HepG2 (cell line): ENCODE data around the gene TLK2. TPM values are rescaled to one million over a fixed set of nuclear protein-coding genes. Genes with fewer than 3 reads are reported as not detected.

Experiments used
- ATAC-seq: fragments of 200-7000 bp; cut with Tn5 transposase; 3 replicates; pipeline ENCODE4 v1.9.1; 2020; ENCODE audit warnings: mild to moderate bottlenecking, moderate library complexity
- BruUV-seq: library from RNA; stranded (reverse); fragments of 400-500 nt; replicated peaks from 2 replicates; lab custom pipeline; 2021; lab: Mats Ljungman, UMichigan
- CTCF ChIA-PET: fragments of 300-600 bp; formaldehyde crosslinking; extraction: SDS; loops from one replicate; lab custom pipeline; 2021; ENCODE audit warnings: low total read pairs, inconsistent platforms, low intra/inter-chr PET ratio; lab: Yijun Ruan, JAX
- POLR2A ChIA-PET: fragments of 350-600 bp; sonication (Branson Sonifier 250); formaldehyde crosslinking; loops from one replicate; lab custom pipeline; 2020; ENCODE audit warnings: antibody characterized with exemption, inconsistent platforms; lab: Yijun Ruan, JAX
- DNase-seq: peaks from one replicate; pipeline ENCODE4 v3.0.0-alpha.2; 2015; ENCODE audit warnings: low spot score
- FAIRE-seq: peaks from 3 replicates; lab custom pipeline; 2011; peaks lifted over from hg19 to GRCh38; lab: Jason Lieb, UNC
- H2AFZ ChIP-seq: one replicate; pipeline ENCODE4 v1.6.1; 2011; ENCODE audit warnings: low read length, inconsistent platforms
- H3K27ac ChIP-seq: fragments of 300-600 bp; 3 replicates; pipeline ENCODE4 v1.8.0; 2011; ENCODE audit warnings: mixed run types, mild to moderate bottlenecking, mixed read lengths, low read length, inconsistent platforms; ENCODE audit not compliant: insufficient read depth; ENCODE audit errors: extremely low read length
- H3K27me3 ChIP-seq, 2 experiments: fragments of 200-600 bp in 1 of 2; 2 replicates in 1 of 2; 3 replicates in 1 of 2; pipeline versions ENCODE4 v1.6.0 to v1.8.0; 2011; ENCODE audit warnings: low read length in 2 of 2, mild to moderate bottlenecking in 2 of 2, moderate library complexity in 2 of 2, inconsistent platforms in 1 of 2; ENCODE audit not compliant: insufficient read depth in 2 of 2, control insufficient read depth in 1 of 2
- H3K36me3 ChIP-seq, 2 experiments: fragments of 200-600 bp in 1 of 2; replicated peaks in 1 of 2; 2 replicates in 1 of 2; 3 replicates in 1 of 2; pipeline versions ENCODE4 v1.5.1 to v1.8.0; 2011; ENCODE audit warnings: low read length in 2 of 2, inconsistent platforms in 1 of 2; ENCODE audit not compliant: insufficient read depth in 2 of 2, control insufficient read depth in 1 of 2
- H3K4me1 ChIP-seq: 2 replicates; pipeline ENCODE4 v1.5.1; 2012; ENCODE audit warnings: low read length, inconsistent platforms; ENCODE audit not compliant: insufficient read depth
- H3K4me2 ChIP-seq: 2 replicates; pipeline ENCODE4 v1.6.0; 2011; ENCODE audit warnings: low read depth, low read length, inconsistent platforms
- H3K4me3 ChIP-seq, 3 experiments: fragments of 200-600 bp in 1 of 3; sonication (generic), shearing (Covaris generic) in 1 of 3; replicated peaks in 1 of 3; 2 replicates each; pipeline ENCODE4 v1.5.1; 2011 to 2016; ENCODE audit warnings: low read length in 3 of 3, inconsistent platforms in 2 of 3, low read depth in 2 of 3, mild to moderate bottlenecking in 2 of 3, control low read depth in 1 of 3, mixed read lengths in 1 of 3; ENCODE audit not compliant: insufficient read depth in 1 of 3
- H3K79me2 ChIP-seq: one replicate; pipeline ENCODE4 v1.6.1; 2011; ENCODE audit warnings: low read length, inconsistent platforms; ENCODE audit not compliant: insufficient read depth
- H3K9ac ChIP-seq: 2 replicates; pipeline ENCODE4 v1.6.0; 2011; ENCODE audit warnings: mild to moderate bottlenecking, low read depth, low read length, inconsistent platforms; ENCODE audit not compliant: insufficient read depth
- H3K9me3 ChIP-seq: 2 replicates; pipeline ENCODE4 v1.5.1; 2012; ENCODE audit warnings: mild to moderate bottlenecking, low read length
- H4K20me1 ChIP-seq: 2 replicates; pipeline ENCODE4 v1.6.0; 2011; ENCODE audit warnings: inconsistent platforms, mild to moderate bottlenecking, low read length, moderate library complexity; ENCODE audit not compliant: insufficient read depth
- AKAP8 ChIP-seq: sonication (generic); formaldehyde crosslinking; IDR thresholded peaks from 2 replicates; pipeline ENCODE4 v1.5.1; 2020; ENCODE audit warnings: mild to moderate bottlenecking, missing genetic modification reagents
- HCFC1 ChIP-seq: fragments of 150-350 bp; IDR thresholded peaks from 2 replicates; pipeline ENCODE4 v1.6.1; 2014; ENCODE audit warnings: low read depth, low read length
- HMGA1 ChIP-seq: sonication (generic); formaldehyde crosslinking; conservative IDR thresholded peaks from 2 replicates; pipeline ENCODE4 v1.4.0; 2020; ENCODE audit warnings: missing genetic modification reagents
- RFX5 ChIP-seq: IDR thresholded peaks from 2 replicates; pipeline ENCODE4 v1.6.1; 2011; ENCODE audit warnings: low read depth, low read length, improper control_type of control experiment
- SIN3A ChIP-seq: IDR thresholded peaks from 2 replicates; pipeline ENCODE4 v1.6.1; 2011; ENCODE audit warnings: low read depth, mild to moderate bottlenecking, control low read depth, low read length, borderline replicate concordance
- XRCC5 ChIP-seq: fragments of 200-400 bp; formaldehyde crosslinking; optimal IDR thresholded peaks from 2 replicates; pipeline ENCODE3; 2017; ENCODE audit warnings: mild to moderate bottlenecking, low read length
- ZBTB3 ChIP-seq: sonication (generic); formaldehyde crosslinking; IDR thresholded peaks from 2 replicates; pipeline ENCODE4 v1.4.0; 2020; ENCODE audit warnings: low read depth, mild to moderate bottlenecking, moderate library complexity, missing genetic modification reagents, borderline replicate concordance
- ZNF101 ChIP-seq: sonication (generic); formaldehyde crosslinking; IDR thresholded peaks from 2 replicates; pipeline ENCODE4 v1.4.0; 2020; ENCODE audit warnings: mild to moderate bottlenecking, low read depth, missing genetic modification reagents, borderline replicate concordance
- ZNF121 ChIP-seq: sonication (generic); formaldehyde crosslinking; IDR thresholded peaks from 2 replicates; pipeline ENCODE4 v1.5.0; 2020; ENCODE audit warnings: mild to moderate bottlenecking, missing genetic modification reagents
- ZNF629 ChIP-seq: sonication (generic); formaldehyde crosslinking; conservative IDR thresholded peaks from 2 replicates; pipeline ENCODE4 v1.5.0; 2020; ENCODE audit warnings: missing genetic modification reagents
- ZNF737 ChIP-seq: sonication (generic); formaldehyde crosslinking; IDR thresholded peaks from 2 replicates; pipeline ENCODE4 v1.5.0; 2020; ENCODE audit warnings: missing genetic modification reagents, mild to moderate bottlenecking, borderline replicate concordance
- WGBS: methylation state at CpG from one replicate; pipeline ENCODE4 v1.1.6; 2017; ENCODE audit warnings: low lambda C conversion rate; 5-methylcytosine and 5-hydroxymethylcytosine counted together
- in situ Hi-C: cut with HindIII; loops from 2 replicates; pipeline ENCODE4 v1.10.0; 2017; ENCODE audit warnings: low pct_unique_long_range_greater_than_20kb; ENCODE audit not compliant: extremely low pct_ligation_motif_present
- intact Hi-C: fragments of 100-400 bp; cut with micrococcal nuclease; formaldehyde crosslinking; loops from one replicate; pipeline ENCODE4 v1.10.0; 2022; ENCODE audit not compliant: unreplicated experiment
- polyA plus RNA-seq, 8 experiments: library from polyadenylated mRNA; depleted of rRNA in 3 of 8; stranded (reverse) in 7 of 8; unstranded in 1 of 8; fragments of >200 nt; fragmentation: Illumina TruSeq in 4 of 8; extraction: Trizol in 4 of 8; gene quantifications; 2 replicates each; pipeline versions ENCODE4 v1.2.1 to v1.2.3, GENCODE V29; 2011 to 2016; ENCODE audit warnings: low read depth in 4 of 8, missing spikeins in 1 of 8, mixed read lengths in 1 of 8; ENCODE audit not compliant: insufficient read depth in 1 of 8
- total RNA-seq, 5 experiments: library from RNA; depleted of rRNA; stranded (reverse); fragments of >200 nt; fragmentation: Illumina TruSeq; extraction: Trizol; gene quantifications; 2 replicates each; pipeline ENCODE4 v1.2.3, GENCODE V29; 2016; ENCODE audit warnings: low read depth in 1 of 5
- TF ChIP-seq, protein P1 (sequence below): sonication (generic); formaldehyde crosslinking; IDR thresholded peaks from 2 replicates; pipeline ENCODE4 v1.4.0; 2020; ENCODE audit warnings: missing genetic modification reagents, low read depth, mild to moderate bottlenecking, borderline replicate concordance
- TF ChIP-seq, protein P2 (sequence below): sonication (generic); formaldehyde crosslinking; IDR thresholded peaks from 2 replicates; pipeline ENCODE4 v1.4.0; 2020; ENCODE audit warnings: missing genetic modification reagents

The TLK2 gene
- total and polyA plus RNA-seq, 2 of the 13 experiments (the other 11 are each of a cell fraction or from before 2014, with no cell fraction given): 58.7 to 60.8 TPM

- H3K27me3 ChIP-seq: no peaks in the 10 kb centered on the region
- CTCF ChIA-PET: no interaction called here
- H3K27ac ChIP-seq: no peak overlapping the region
- FAIRE-seq (no peak), ATAC-seq (no peak), DNase-seq (no peak)
- POLR2A ChIA-PET: no interaction called here
- H3K4me1 ChIP-seq: no peaks in the 10 kb centered on the region
- in situ Hi-C loops: no loop called here
- H3K4me3 ChIP-seq: no peak overlapping the region
- 92% methylated on average over 2 of the region's 2 CpGs for WGBS
- TF ChIP-seq ZNF737 (CRISPR knock-in tag) (no peak), ZBTB3 (CRISPR knock-in tag) (no peak), XRCC5 (no peak), HCFC1 (no peak), ZNF121 (peak; percentile 90), RFX5 (no peak)
- H4K20me1 ChIP-seq: no peaks in the 10 kb centered on the region
- H2AFZ ChIP-seq: no peak overlapping the region
- intact Hi-C loops: no loop called here
- H3K36me3 ChIP-seq: peaks cover 13 to 50% of the 10 kb centered on the region in 2 experiments; a peak in 4 of 5 replicates
- H3K9ac ChIP-seq: no peak overlapping the region
- BruUV-seq: no TSS peak
- no peaks in the 10 kb centered on the region for H3K79me2 ChIP-seq
- no peak overlapping the region for H3K4me2 ChIP-seq
- no peaks in the 10 kb centered on the region for H3K9me3 ChIP-seq
Observed at GRCh38 chr17:62580947-62581346, 102.3 kb downstream of the TLK2 start.

DNA sequence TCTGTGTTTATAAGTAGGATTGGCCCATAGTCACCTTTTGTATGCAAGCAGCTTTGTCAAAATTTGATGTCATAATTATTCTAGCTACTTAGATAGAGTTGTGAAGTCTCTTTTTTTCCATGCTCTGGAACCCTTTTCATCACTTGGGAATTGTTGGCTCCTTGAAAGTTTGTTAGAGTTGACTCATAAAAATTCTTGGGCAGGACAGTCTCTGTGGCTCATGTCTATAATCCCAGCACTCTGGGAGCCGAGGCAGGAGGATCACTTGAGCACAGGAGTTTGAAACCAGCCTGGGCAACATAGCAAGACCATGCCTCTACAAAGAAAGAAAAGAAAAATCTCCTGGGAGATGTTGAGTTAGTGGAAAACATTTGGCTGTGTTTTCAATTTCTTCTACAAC lies 103.1 kb downstream of the TLK2 start:
- Histone ChIP-seq H3K79me2 (no peaks in the 10 kb centered on the region), H4K20me1 (no peaks in the 10 kb centered on the region), H3K27ac (no peak overlapping the region), H3K4me1 (no peaks in the 10 kb centered on the region), H3K4me2 (no peak overlapping the region), H2AFZ (no peak overlapping the region), H3K9me3 (no peaks in the 10 kb centered on the region), H3K36me3 (peaks cover 17 to 49% of the 10 kb centered on the region in 2 experiments), H3K27me3 (no peaks in the 10 kb centered on the region), H3K9ac (no peak overlapping the region), H3K4me3 (no peak overlapping the region)
- ChIA-PET POLR2A (no interaction called here), CTCF (no interaction called here)
- intact Hi-C loops (no loop called here), in situ Hi-C loops (no loop called here)
- 100% methylated on average over 1 of the region's 1 CpG for WGBS
- BruUV-seq: no TSS peak
- FAIRE-seq (no peak), DNase-seq (no peak), ATAC-seq (no peak)
- TF ChIP-seq SIN3A: no peak
- no peak for TF ChIP-seq HMGA1 (CRISPR knock-in tag)
- TF ChIP-seq, protein P1, sequence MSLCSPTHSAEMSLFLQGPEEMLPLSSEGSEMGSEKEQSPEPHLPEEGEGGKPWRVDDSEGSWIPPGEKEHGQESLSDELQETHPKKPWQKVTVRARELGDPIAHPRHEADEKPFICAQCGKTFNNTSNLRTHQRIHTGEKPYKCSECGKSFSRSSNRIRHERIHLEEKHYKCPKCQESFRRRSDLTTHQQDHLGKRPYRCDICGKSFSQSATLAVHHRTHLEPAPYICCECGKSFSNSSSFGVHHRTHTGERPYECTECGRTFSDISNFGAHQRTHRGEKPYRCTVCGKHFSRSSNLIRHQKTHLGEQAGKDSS (CRISPR knock-in tag): no peak
- TF ChIP-seq, protein P2, sequence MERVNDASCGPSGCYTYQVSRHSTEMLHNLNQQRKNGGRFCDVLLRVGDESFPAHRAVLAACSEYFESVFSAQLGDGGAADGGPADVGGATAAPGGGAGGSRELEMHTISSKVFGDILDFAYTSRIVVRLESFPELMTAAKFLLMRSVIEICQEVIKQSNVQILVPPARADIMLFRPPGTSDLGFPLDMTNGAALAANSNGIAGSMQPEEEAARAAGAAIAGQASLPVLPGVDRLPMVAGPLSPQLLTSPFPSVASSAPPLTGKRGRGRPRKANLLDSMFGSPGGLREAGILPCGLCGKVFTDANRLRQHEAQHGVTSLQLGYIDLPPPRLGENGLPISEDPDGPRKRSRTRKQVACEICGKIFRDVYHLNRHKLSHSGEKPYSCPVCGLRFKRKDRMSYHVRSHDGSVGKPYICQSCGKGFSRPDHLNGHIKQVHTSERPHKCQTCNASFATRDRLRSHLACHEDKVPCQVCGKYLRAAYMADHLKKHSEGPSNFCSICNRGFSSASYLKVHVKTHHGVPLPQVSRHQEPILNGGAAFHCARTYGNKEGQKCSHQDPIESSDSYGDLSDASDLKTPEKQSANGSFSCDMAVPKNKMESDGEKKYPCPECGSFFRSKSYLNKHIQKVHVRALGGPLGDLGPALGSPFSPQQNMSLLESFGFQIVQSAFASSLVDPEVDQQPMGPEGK (CRISPR knock-in tag): no peak
- TF ChIP-seq AKAP8 (CRISPR knock-in tag): no peak
- TF ChIP-seq ZNF629 (CRISPR knock-in tag): no peak
- TF ChIP-seq ZNF101 (CRISPR knock-in tag): no peak
